Measurements from ENCODE around the gene CLCNKB.

The CLCNKB gene

DNA sequence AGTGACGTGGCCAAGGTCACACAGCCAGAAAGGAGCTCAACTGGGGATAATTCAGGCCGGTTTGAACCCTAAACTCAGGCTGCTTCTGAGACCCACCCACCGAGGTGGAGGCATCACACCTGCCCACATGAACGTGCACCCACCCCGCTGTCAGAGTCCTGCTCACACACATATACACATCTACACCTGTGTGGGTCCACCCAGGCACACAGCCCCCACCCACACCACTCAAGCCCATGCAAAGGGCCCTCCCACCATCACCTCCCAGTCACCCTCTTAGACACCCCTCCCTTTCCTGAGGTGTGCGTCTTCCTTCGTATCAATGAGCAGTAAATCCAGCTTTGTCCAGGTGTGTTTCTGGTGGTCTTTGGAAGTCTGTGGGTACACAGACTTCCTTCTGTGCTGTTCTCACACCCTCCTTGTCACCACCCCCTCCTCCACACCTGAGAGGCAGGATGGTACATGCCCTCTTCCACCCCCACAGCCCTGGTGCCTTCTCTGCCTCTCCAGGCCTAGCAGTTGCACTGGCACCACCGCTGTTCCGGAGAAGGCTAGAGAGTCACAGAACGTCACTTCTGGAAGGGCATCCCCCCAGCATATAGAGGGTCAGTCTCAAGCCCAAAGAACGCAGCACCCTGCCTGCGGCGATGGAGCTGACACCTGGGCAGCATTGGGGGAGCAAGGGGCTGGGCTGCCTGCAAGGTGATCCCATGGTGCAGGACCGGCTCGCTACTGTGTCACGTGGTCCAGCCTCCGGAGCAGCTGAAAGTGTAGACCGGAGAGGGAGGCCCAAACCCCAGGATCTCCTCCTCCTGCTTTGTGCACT, 48.7 kb downstream of the CLCNKB start:
- Histone ChIP-seq H3K4me3 (no peak overlapping the region), H3K27ac (no peak overlapping the region)
- peak; percentile 53 for DNase-seq (ENCODE audit: low spot score)
- TF ChIP-seq, protein P1, sequence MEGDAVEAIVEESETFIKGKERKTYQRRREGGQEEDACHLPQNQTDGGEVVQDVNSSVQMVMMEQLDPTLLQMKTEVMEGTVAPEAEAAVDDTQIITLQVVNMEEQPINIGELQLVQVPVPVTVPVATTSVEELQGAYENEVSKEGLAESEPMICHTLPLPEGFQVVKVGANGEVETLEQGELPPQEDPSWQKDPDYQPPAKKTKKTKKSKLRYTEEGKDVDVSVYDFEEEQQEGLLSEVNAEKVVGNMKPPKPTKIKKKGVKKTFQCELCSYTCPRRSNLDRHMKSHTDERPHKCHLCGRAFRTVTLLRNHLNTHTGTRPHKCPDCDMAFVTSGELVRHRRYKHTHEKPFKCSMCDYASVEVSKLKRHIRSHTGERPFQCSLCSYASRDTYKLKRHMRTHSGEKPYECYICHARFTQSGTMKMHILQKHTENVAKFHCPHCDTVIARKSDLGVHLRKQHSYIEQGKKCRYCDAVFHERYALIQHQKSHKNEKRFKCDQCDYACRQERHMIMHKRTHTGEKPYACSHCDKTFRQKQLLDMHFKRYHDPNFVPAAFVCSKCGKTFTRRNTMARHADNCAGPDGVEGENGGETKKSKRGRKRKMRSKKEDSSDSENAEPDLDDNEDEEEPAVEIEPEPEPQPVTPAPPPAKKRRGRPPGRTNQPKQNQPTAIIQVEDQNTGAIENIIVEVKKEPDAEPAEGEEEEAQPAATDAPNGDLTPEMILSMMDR (IDR thresholded peaks at IDR 0.05) = no peak

DNA sequence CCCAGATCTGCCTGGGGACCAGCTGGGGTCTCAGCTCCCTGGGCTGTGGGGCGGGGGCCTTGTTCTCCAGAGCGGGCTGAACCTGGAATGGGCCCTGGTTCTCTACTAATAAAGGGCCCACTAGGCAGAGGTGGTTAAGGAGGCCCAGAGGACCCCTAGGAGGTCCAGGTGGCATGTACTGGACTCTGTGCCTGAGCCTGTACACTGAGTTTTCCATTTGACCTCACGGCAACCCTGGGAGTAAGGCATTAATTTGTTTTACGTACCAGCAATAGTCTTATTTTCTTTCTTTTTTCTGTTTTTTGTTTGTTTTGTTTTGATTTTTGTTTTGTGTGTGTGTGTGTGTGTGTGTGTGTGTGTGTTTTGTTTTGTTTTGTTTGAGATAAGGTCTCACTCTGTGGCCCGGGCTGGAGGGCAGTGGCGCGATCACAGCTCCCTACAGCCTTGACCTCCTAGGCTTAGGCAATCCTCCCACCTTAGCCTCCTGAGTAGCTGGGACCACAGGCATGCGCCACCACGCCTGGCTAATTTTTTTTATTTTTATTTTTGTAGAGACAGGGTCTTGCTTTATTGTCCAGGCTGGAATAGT, 49.4 kb downstream of the CLCNKB start:
- Histone ChIP-seq H3K4me3 (no peak overlapping the region), H3K27ac (no peak overlapping the region)
- DNase-seq (ENCODE audit: low spot score) = no peak
- TF ChIP-seq, protein P1 (IDR thresholded peaks at IDR 0.05) = no peak

DNA sequence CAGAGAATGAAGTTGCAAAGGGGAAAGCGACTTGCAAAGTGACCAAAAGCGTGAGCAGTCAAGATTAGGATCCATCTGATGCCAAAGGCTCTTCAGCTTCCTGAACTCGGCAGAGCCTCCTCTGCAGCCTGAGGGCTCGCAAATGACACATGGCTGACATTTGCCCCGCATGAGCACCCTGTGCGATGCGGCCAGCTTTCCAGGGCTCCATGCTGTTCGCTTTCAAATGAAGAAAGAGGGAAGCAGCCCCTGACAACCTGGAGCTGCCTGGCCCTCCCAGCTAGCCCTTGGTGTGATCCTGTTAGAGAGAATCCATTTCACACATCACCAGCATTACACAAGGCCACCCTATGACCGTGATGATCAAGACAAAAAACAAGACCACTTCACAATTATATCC, 50.0 kb downstream of the CLCNKB start:
- H3K27ac ChIP-seq = no peak overlapping the region
- TF ChIP-seq, protein P1 (IDR thresholded peaks at IDR 0.05) = no peak
- DNase-seq (ENCODE audit: low spot score) = no peak

DNA sequence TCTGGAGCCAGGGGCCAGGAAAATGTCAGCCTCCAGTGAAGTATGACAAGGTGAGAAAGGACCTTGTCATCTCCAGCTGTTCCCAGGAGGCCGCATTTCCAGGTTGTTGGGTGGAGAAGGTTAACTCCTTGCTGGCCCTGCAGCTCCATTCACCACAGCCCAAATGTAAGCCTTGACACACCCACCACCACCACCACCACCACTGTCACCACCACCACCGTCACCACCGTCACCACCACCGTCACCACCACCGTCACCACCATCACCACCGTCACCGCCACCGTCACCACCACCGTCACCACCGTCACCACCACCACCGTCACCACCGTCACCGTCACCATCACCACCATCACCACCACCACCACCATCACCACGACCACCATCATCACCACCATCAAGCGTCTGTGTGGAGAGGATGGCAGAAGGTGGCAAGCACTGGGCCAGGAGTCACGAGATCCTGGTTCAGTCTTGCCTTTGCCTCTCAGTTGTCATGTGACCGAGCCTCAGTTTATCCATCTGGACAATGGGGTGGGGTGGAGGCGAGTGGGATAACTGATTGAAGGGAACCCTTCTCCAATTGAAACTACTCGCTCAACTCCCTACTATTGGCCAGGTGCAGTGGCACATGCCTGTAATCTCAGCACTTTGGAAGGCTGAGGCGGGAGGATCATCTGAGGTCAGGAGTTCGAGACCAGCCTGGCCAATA, 51.0 kb downstream of the CLCNKB start:
- TF ChIP-seq, protein P1 (IDR thresholded peaks at IDR 0.05) = no peak
- no peak overlapping the region for H3K27ac ChIP-seq
- no peak overlapping the region for H3K4me3 ChIP-seq
- no peak for DNase-seq (ENCODE audit: low spot score)

More for the DNA sequence above, 50.0 kb downstream of the CLCNKB start:
- no peak overlapping the region for H3K4me3 ChIP-seq

DNA sequence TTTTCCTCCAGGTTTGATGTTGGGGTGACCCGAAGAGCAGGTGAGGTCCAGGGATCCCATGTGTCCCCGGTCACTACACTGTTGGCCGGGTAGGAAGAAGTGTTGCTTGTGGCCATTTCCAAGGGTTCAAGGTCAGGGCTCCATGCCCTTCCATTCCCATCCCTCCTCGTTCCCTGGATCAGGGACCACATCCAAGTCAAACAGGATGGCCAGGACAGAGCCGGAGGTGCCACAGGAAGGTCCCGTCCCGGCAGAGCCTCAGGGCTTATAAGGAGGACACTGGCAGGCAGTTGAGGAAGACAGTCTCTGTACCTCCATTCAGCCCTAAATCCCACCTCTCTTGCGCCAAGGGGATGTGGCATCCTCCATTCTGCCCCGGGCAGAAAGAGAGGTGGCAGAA, 51.9 kb downstream of the CLCNKB start:
- Histone ChIP-seq H3K27ac (no peak overlapping the region), H3K4me3 (no peak overlapping the region)
- no peak for DNase-seq (ENCODE audit: low spot score)
- TF ChIP-seq, protein P1 (IDR thresholded peaks at IDR 0.05) = no peak

DNA sequence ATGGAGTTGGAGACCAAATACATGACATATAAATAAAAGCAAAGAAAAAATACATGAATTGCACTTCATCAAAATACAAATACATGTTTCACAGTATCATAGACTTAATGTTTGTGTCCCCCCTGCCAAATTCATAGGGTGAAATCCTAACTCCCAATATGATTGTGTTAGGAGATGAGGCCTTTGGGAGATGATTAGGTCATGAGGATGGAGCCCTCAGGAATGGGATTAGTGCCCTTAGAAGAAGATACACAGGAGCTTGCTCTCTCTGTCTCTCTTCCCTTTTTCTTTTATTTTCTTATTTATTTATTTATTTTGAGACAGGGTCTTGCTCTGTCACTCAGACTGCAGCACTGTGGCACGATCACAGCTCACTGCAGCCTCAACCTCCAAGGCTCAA, 55.8 kb downstream of the CLCNKB start:
- Histone ChIP-seq H3K4me3 (no peak overlapping the region), H3K27ac (no peak overlapping the region)
- TF ChIP-seq, protein P1 (IDR thresholded peaks at IDR 0.05) = no peak
- DNase-seq (ENCODE audit: low spot score) = no peak
